Measurements from ENCODE around the gene TOM1. TPM values are rescaled to one million over a fixed set of nuclear protein-coding genes. Genes with fewer than 3 reads are reported as not detected.
A peak's percentile ranks its signal among the peaks of the same experiment; 100 is the strongest.

The TOM1 gene
- total and polyA plus RNA-seq, 10 of the 15 experiments (the other 5 are each of a cell fraction or from before 2014, with no cell fraction given) = 2.2 to 64.6 (median 40.3) TPM

- TF ChIP-seq JUNB (IDR thresholded peaks at IDR 0.05) (peak; percentile 56), SMARCA5 (IDR thresholded peaks at IDR 0.05) (0 out of 2 replicates have a peak, but pooled peaks have one; percentile 51), ETV6 (conservative IDR thresholded peaks at IDR 0.05 in 1 of 2, IDR thresholded peaks at IDR 0.05 in 1 of 2; ENCODE audit: borderline replicate concordance in 1 of 2, low read depth in 1 of 2) (0 out of 4 replicates have a peak, but pooled peaks of 1 of the 2 experiments have one; percentile 4), IRF3 (IDR thresholded peaks at IDR 0.05) (no peak), SPI1 (IDR thresholded peaks at IDR 0.05; ENCODE audit: borderline replicate concordance, insufficient read depth, low read depth, low read length) (peak; percentile 44; the same call in 1 of the 2 replicates), TCF3 (IDR thresholded peaks at IDR 0.05; ENCODE audit: borderline replicate concordance, insufficient read depth, low read depth, low read length) (peak; percentile 87), ZBTB11 (CRISPR knock-in tag; IDR thresholded peaks at IDR 0.05) (no peak), CBFB (IDR thresholded peaks at IDR 0.05; ENCODE audit: low read depth) (peak; percentile 34)
These were observed 12.7 kb downstream of the TOM1 start (continued) for GRCh38 chr22:35312198-35313059.

All from GM12878 (cell line).